GM12878 (cell line): ENCODE results near the gene TPGS2. TPM values are rescaled to one million over a fixed set of nuclear protein-coding genes. Genes with fewer than 3 reads are reported as not detected.

Source experiments
- ATAC-seq: fragments of 200-7000 bp; cut with Tn5 transposase; 3 replicates; pipeline ENCODE4 v1.9.1; 2020; ENCODE audit warnings: mild to moderate bottlenecking, moderate library complexity
- BruUV-seq: library from RNA; stranded (reverse); fragments of 400-500 nt; replicated peaks from 2 replicates; lab custom pipeline; 2021; lab: Mats Ljungman, UMichigan
- CTCF ChIA-PET: fragments of 300-600 bp; sonication (Branson Sonifier 250); formaldehyde crosslinking; extraction: SDS; loops from one replicate; lab custom pipeline; 2021; ENCODE audit warnings: inconsistent platforms; lab: Yijun Ruan, JAX
- POLR2A ChIA-PET: fragments of 350-600 bp; formaldehyde crosslinking; extraction: SDS; loops from one replicate; lab custom pipeline; 2021; ENCODE audit warnings: inconsistent platforms; lab: Charles Lee
- RAD21 ChIA-PET: fragments of 300-600 bp; sonication (Branson Sonifier 250); formaldehyde crosslinking; loops from one replicate; lab custom pipeline; 2023; ENCODE audit warnings: antibody characterized with exemption; ENCODE audit not compliant: unreplicated experiment; lab: Charles Lee
- SMC1A ChIA-PET: fragments of 300-600 bp; sonication (Branson Sonifier 250); formaldehyde crosslinking; loops from one replicate; lab custom pipeline; 2023; ENCODE audit not compliant: unreplicated experiment, uncharacterized antibody; lab: Charles Lee
- DNase-seq: peaks from one replicate; pipeline ENCODE4 v3.0.0-alpha.2; 2011; ENCODE audit warnings: low read depth, low spot score
- FAIRE-seq: peaks from 3 replicates; lab custom pipeline; 2011; peaks lifted over from hg19 to GRCh38; lab: Jason Lieb, UNC
- H2AFZ ChIP-seq: 2 replicates; pipeline ENCODE4 v1.6.0; 2011; ENCODE audit warnings: low read depth, low read length, control low read depth; ENCODE audit not compliant: control insufficient read depth
- H3K27ac ChIP-seq: 2 replicates; pipeline ENCODE4 v1.5.1; 2011; ENCODE audit warnings: control low read depth; ENCODE audit not compliant: control insufficient read depth, insufficient read depth
- H3K27me3 ChIP-seq, 2 experiments: replicated peaks in 1 of 2; 2 replicates each; pipeline versions ENCODE4 v1.6.0 to v1.6.1; 2011; ENCODE audit warnings: low read length in 1 of 2; ENCODE audit not compliant: control insufficient read depth in 2 of 2, insufficient read depth in 2 of 2
- H3K36me3 ChIP-seq, 2 experiments: 2 replicates each; pipeline ENCODE4 v1.5.1; 2011; ENCODE audit warnings: low read length in 1 of 2; ENCODE audit not compliant: control insufficient read depth in 2 of 2, insufficient read depth in 2 of 2
- H3K4me1 ChIP-seq: 2 replicates; pipeline ENCODE4 v1.6.1; 2011; ENCODE audit warnings: mild to moderate bottlenecking, low read length, moderate library complexity, mixed read lengths; ENCODE audit not compliant: control insufficient read depth, insufficient read depth
- H3K4me2 ChIP-seq: 2 replicates; pipeline ENCODE4 v1.6.0; 2011; ENCODE audit warnings: control low read depth; ENCODE audit not compliant: control insufficient read depth, insufficient read depth
- H3K4me3 ChIP-seq: fragments of 200-600 bp; sonication (generic); 2 replicates; pipeline ENCODE4 v1.5.1; 2016
- H3K79me2 ChIP-seq: 2 replicates; pipeline ENCODE4 v1.6.0; 2011; ENCODE audit warnings: low read length; ENCODE audit not compliant: control insufficient read depth, insufficient read depth
- H3K9ac ChIP-seq: 2 replicates; pipeline ENCODE4 v1.8.0; 2011; ENCODE audit warnings: low read length, control low read depth, mixed read lengths; ENCODE audit not compliant: control insufficient read depth, insufficient read depth
- H3K9me3 ChIP-seq: replicated peaks from 3 replicates; pipeline ENCODE4 v1.5.1; 2011; ENCODE audit warnings: mild to moderate bottlenecking, low read length; ENCODE audit not compliant: control insufficient read depth, insufficient read depth
- H4K20me1 ChIP-seq: 2 replicates; pipeline ENCODE4 v1.6.0; 2011; ENCODE audit not compliant: control insufficient read depth, insufficient read depth
- EZH2 ChIP-seq: IDR thresholded peaks from 2 replicates; pipeline ENCODE4 v1.6.1; 2012; ENCODE audit warnings: low read depth, mild to moderate bottlenecking, control low read depth, inconsistent platforms, low read length, borderline replicate concordance; ENCODE audit not compliant: control insufficient read depth
- GATAD2B ChIP-seq: fragments of 450-650 bp; conservative IDR thresholded peaks from 2 replicates; pipeline ENCODE4 v1.6.1; 2017; ENCODE audit warnings: low read depth, mild to moderate bottlenecking, moderate library complexity
- HCFC1 ChIP-seq: fragments of 150-350 bp; IDR thresholded peaks from 2 replicates; pipeline ENCODE4 v1.6.1; 2014; ENCODE audit warnings: low read length
- NR2C1 ChIP-seq: fragments of 450-650 bp; IDR thresholded peaks from 2 replicates; pipeline ENCODE4 v1.6.1; 2017; ENCODE audit warnings: antibody characterized with exemption, mild to moderate bottlenecking, moderate library complexity
- NR2F1 ChIP-seq: fragments of 450-650 bp; conservative IDR thresholded peaks from 2 replicates; pipeline ENCODE4 v1.6.1; 2017; ENCODE audit warnings: mild to moderate bottlenecking
- NRF1 ChIP-seq: conservative IDR thresholded peaks from 2 replicates; pipeline ENCODE4 v1.6.1; 2011; ENCODE audit warnings: mild to moderate bottlenecking, low read depth, low read length, improper control_type of control experiment
- SP1 ChIP-seq: IDR thresholded peaks from one replicate; pipeline ENCODE4 v1.6.1; 2011; ENCODE audit warnings: low read depth, low read length
- TCF12 ChIP-seq: IDR thresholded peaks from 2 replicates; pipeline ENCODE4 v1.6.1; 2011; ENCODE audit warnings: low read depth, mild to moderate bottlenecking, low read length
- ZNF687 ChIP-seq: fragments of 450-650 bp; IDR thresholded peaks from 2 replicates; pipeline ENCODE4 v1.6.1; 2017; ENCODE audit warnings: mild to moderate bottlenecking, moderate library complexity
- WGBS: methylation state at CpG from one replicate; pipeline ENCODE4 v1.1.6; 2016; ENCODE audit warnings: low lambda C conversion rate; ENCODE audit not compliant: insufficient replicate concordance, insufficient coverage; ENCODE audit errors: missing lambda C conversion rate; 5-methylcytosine and 5-hydroxymethylcytosine counted together
- in situ Hi-C: fragments of 300-500 bp; cut with MboI; formaldehyde crosslinking; loops from 9 replicates; pipeline ENCODE4 v1.14.3; 2018; ENCODE audit warnings: mixed read lengths
- intact Hi-C: fragments of 100-400 bp; cut with micrococcal nuclease; formaldehyde crosslinking; loops from one replicate; pipeline ENCODE4 v1.14.2; 2022; ENCODE audit not compliant: unreplicated experiment
- polyA plus RNA-seq, 11 experiments: library from polyadenylated mRNA; depleted of rRNA in 4 of 11; unstranded in 6 of 11; stranded (reverse) in 5 of 11; fragments of >200 nt; fragmentation: Nextera tagmentation in 4 of 11; fragmentation: Illumina TruSeq in 1 of 11; extraction: Ambion mirVana in 4 of 11; extraction: Trizol in 1 of 11; gene quantifications; 1 replicate in 1 of 11; 2 replicates in 10 of 11; pipeline versions ENCODE4 v1.2.1 to v1.2.3, GENCODE V29; 2011 to 2016; ENCODE audit warnings: inconsistent platforms in 2 of 11, missing spikeins in 2 of 11, low read depth in 1 of 11
- total RNA-seq, 4 experiments: library from RNA; depleted of rRNA in 3 of 4; stranded (reverse); fragments of >200 nt in 3 of 4; fragmentation: Illumina TruSeq in 1 of 4; extraction: Trizol in 1 of 4; gene quantifications; 2 replicates each; pipeline versions ENCODE4 v1.2.1 to v1.2.3, GENCODE V29; 2013 to 2021

TPGS2 gene
- total and polyA plus RNA-seq, 10 of the 15 experiments (the other 5 are each of a cell fraction or from before 2014, with no cell fraction given) = 39.8 to 181 (median 88.9) TPM

- no peak for TF ChIP-seq TCF12
- no peak for TF ChIP-seq EZH2
- TF ChIP-seq GATAD2B = no peak
- no peak for TF ChIP-seq NRF1
- TF ChIP-seq, all 136 proteins: peak for 0
- CTCF ChIA-PET = interaction anchor here (8.3 kb wide), 1 partner anchor 117 kb away, joined by 68 read pairs; no protein-coding TSS in a partner anchor
- H3K27ac ChIP-seq = no peak overlapping the region
- no peak overlapping the region for H3K4me2 ChIP-seq
- FAIRE-seq (no peak), ATAC-seq (no peak), DNase-seq (no peak)
- RAD21 ChIA-PET = no interaction called here
- H3K27me3 ChIP-seq = no peaks in the 10 kb centered on the region
- H3K9me3 ChIP-seq = no peaks in the 10 kb centered on the region
- H3K4me3 ChIP-seq = no peak overlapping the region
- WGBS = 100% methylated on average over 2 of the region's 2 CpGs
- intact Hi-C loops = loop anchor here (10.0 kb wide), 1 partner anchor 520 kb away; no protein-coding TSS in a partner anchor
- SMC1A ChIA-PET = interaction anchor here (0.5 to 1.1 kb wide), 3 partner anchors 8 to 652 kb away, joined by 3 to 5 read pairs (median 3); no protein-coding TSS in a partner anchor
- in situ Hi-C loops = loop anchor here (25.0 kb wide), 1 partner anchor 1218 kb away; the partner anchor contains the start of gene GALNT1
- BruUV-seq = no TSS peak
- no peaks in the 10 kb centered on the region for H4K20me1 ChIP-seq
- H3K9ac ChIP-seq = no peak overlapping the region
- H2AFZ ChIP-seq = no peak overlapping the region
- no peaks in the 10 kb centered on the region for H3K4me1 ChIP-seq
- peaks cover 4 to 21% of the 10 kb centered on the region in 2 experiments; a peak in 3 of 4 replicates for H3K36me3 ChIP-seq
- H3K79me2 ChIP-seq = no peaks in the 10 kb centered on the region
- POLR2A ChIA-PET = no interaction called here
Observed at GRCh38 chr18:36805105-36805504, 23.7 kb downstream of the TPGS2 start.

- H3K4me2 ChIP-seq = no peak overlapping the region
- H3K4me1 ChIP-seq = no peaks in the 10 kb centered on the region
- ChIA-PET RAD21 (no interaction called here), POLR2A (no interaction called here), CTCF (interaction anchor here (1.6 to 1.8 kb wide), 2 partner anchors 10 to 110 kb away, joined by 4 to 7 read pairs; no protein-coding TSS in a partner anchor), SMC1A (interaction anchor here (0.5 to 1.4 kb wide), 2 partner anchors 10 to 111 kb away, joined by 3 to 4 read pairs; no protein-coding TSS in a partner anchor)
- no peak overlapping the region for H3K9ac ChIP-seq
- H3K9me3 ChIP-seq = no peaks in the 10 kb centered on the region
- no peaks in the 10 kb centered on the region for H3K27me3 ChIP-seq
- H3K79me2 ChIP-seq = no peaks in the 10 kb centered on the region
- intact Hi-C loops (no loop called here), in situ Hi-C loops (no loop called here)
- FAIRE-seq (no peak), ATAC-seq (no peak), DNase-seq (no peak)
- no peak overlapping the region for H3K4me3 ChIP-seq
- H3K27ac ChIP-seq = no peak overlapping the region
- BruUV-seq = no TSS peak
- H3K36me3 ChIP-seq = peaks cover 5 to 17% of the 10 kb centered on the region in 2 experiments; a peak in 3 of 4 replicates
- H4K20me1 ChIP-seq = no peaks in the 10 kb centered on the region
- no peak overlapping the region for H2AFZ ChIP-seq
- WGBS = 92% methylated on average over 3 of the region's 3 CpGs
- no peak for TF ChIP-seq NR2F1
- TF ChIP-seq HCFC1 = no peak
- no peak for TF ChIP-seq ZNF687
- TF ChIP-seq SP1 = no peak
- no peak for TF ChIP-seq NR2C1
Observed at GRCh38 chr18:36798738-36799473, 29.9 kb downstream of the TPGS2 start.
